ENCODE results near the gene TASP1. TPM values are rescaled to one million over a fixed set of nuclear protein-coding genes. Genes with fewer than 3 reads are reported as not detected.

Gene TASP1
- total RNA-seq, 1 donor from 2014 or later: 13.5 TPM

- Mint-ChIP-seq H3K9me3 (ENCODE audit: unreplicated experiment) (no peaks in the 10 kb centered on the region), H3K27ac (ENCODE audit: unreplicated experiment) (no peak overlapping the region), H3K27me3 (ENCODE audit: unreplicated experiment) (peaks cover 3% of the 10 kb centered on the region), H3K36me3 (ENCODE audit: unreplicated experiment) (no peaks in the 10 kb centered on the region), H3K4me1 (ENCODE audit: low read depth, unreplicated experiment) (no peaks in the 10 kb centered on the region), H3K4me3 (ENCODE audit: unreplicated experiment) (no peak overlapping the region)
- TF ChIP-seq CTCF (IDR thresholded peaks at IDR 0.05; ENCODE audit: partially characterized antibody, unreplicated experiment): no peak
- DNase-seq: no peak
These were observed 94.9 kb downstream of the TASP1 start for GRCh38 chr20:13543783-13544182.

GRCh38 chr20:13535627-13536026 is 103.1 kb downstream of the TASP1 start:
- no peak for TF ChIP-seq CTCF (IDR thresholded peaks at IDR 0.05; ENCODE audit: partially characterized antibody, unreplicated experiment)
- H3K4me1 Mint-ChIP-seq (ENCODE audit: low read depth, unreplicated experiment): no peaks in the 10 kb centered on the region
- H3K27me3 Mint-ChIP-seq (ENCODE audit: unreplicated experiment): peaks cover 3% of the 10 kb centered on the region
- no peak for DNase-seq
- H3K9me3 Mint-ChIP-seq (ENCODE audit: unreplicated experiment): no peaks in the 10 kb centered on the region
- H3K36me3 Mint-ChIP-seq (ENCODE audit: unreplicated experiment): no peaks in the 10 kb centered on the region
- H3K4me3 Mint-ChIP-seq (ENCODE audit: unreplicated experiment): no peak overlapping the region
- H3K27ac Mint-ChIP-seq (ENCODE audit: unreplicated experiment): no peak overlapping the region

- H3K9me3 Mint-ChIP-seq (ENCODE audit: unreplicated experiment): no peaks in the 10 kb centered on the region
- no peak for DNase-seq
- H3K27ac Mint-ChIP-seq (ENCODE audit: unreplicated experiment): no peak overlapping the region
- no peak overlapping the region for H3K4me3 Mint-ChIP-seq (ENCODE audit: unreplicated experiment)
- no peaks in the 10 kb centered on the region for H3K4me1 Mint-ChIP-seq (ENCODE audit: low read depth, unreplicated experiment)
- H3K36me3 Mint-ChIP-seq (ENCODE audit: unreplicated experiment): no peaks in the 10 kb centered on the region
- no peaks in the 10 kb centered on the region for H3K27me3 Mint-ChIP-seq (ENCODE audit: unreplicated experiment)
- no peak for TF ChIP-seq CTCF (IDR thresholded peaks at IDR 0.05; ENCODE audit: partially characterized antibody, unreplicated experiment)
These were observed 104.8 kb downstream of the TASP1 start for GRCh38 chr20:13533946-13534345.

GRCh38 chr20:13530146-13530545 is 108.6 kb downstream of the TASP1 start:
- Mint-ChIP-seq H3K36me3 (ENCODE audit: unreplicated experiment) (no peaks in the 10 kb centered on the region), H3K4me3 (ENCODE audit: unreplicated experiment) (no peak overlapping the region)
- DNase-seq: no peak

GRCh38 chr20:13526551-13526950 is 112.2 kb downstream of the TASP1 start:
- Mint-ChIP-seq H3K4me1 (ENCODE audit: low read depth, unreplicated experiment) (no peaks in the 10 kb centered on the region), H3K27me3 (ENCODE audit: unreplicated experiment) (peaks cover 5% of the 10 kb centered on the region), H3K36me3 (ENCODE audit: unreplicated experiment) (no peaks in the 10 kb centered on the region), H3K4me3 (ENCODE audit: unreplicated experiment) (no peak overlapping the region), H3K9me3 (ENCODE audit: unreplicated experiment) (peaks cover 2% of the 10 kb centered on the region), H3K27ac (ENCODE audit: unreplicated experiment) (no peak overlapping the region)
- DNase-seq: no peak
- no peak for TF ChIP-seq CTCF (IDR thresholded peaks at IDR 0.05; ENCODE audit: partially characterized antibody, unreplicated experiment)

More at GRCh38 chr20:13530146-13530545, 108.6 kb downstream of the TASP1 start:
- no peak for TF ChIP-seq CTCF (IDR thresholded peaks at IDR 0.05; ENCODE audit: partially characterized antibody, unreplicated experiment)
- no peak overlapping the region for H3K27ac Mint-ChIP-seq (ENCODE audit: unreplicated experiment)
- peaks cover 3% of the 10 kb centered on the region for H3K27me3 Mint-ChIP-seq (ENCODE audit: unreplicated experiment)
- no peaks in the 10 kb centered on the region for H3K4me1 Mint-ChIP-seq (ENCODE audit: low read depth, unreplicated experiment)
- peaks cover 2% of the 10 kb centered on the region for H3K9me3 Mint-ChIP-seq (ENCODE audit: unreplicated experiment)
